AG20443 (cell line): ENCODE data around the gene SAPCD2.

Experiments
- DNase-seq: peaks from one replicate; pipeline ENCODE4 v3.0.0; 2012; ENCODE audit warnings: low spot score, mixed read lengths

Gene SAPCD2

GRCh38 chr9:137030538-137031527 lies 39.5 kb downstream of the SAPCD2 start:
- DNase-seq, result no peak

GRCh38 chr9:137030006-137030405 lies 40.4 kb downstream of the SAPCD2 start:
- DNase-seq, result no peak

DNA sequence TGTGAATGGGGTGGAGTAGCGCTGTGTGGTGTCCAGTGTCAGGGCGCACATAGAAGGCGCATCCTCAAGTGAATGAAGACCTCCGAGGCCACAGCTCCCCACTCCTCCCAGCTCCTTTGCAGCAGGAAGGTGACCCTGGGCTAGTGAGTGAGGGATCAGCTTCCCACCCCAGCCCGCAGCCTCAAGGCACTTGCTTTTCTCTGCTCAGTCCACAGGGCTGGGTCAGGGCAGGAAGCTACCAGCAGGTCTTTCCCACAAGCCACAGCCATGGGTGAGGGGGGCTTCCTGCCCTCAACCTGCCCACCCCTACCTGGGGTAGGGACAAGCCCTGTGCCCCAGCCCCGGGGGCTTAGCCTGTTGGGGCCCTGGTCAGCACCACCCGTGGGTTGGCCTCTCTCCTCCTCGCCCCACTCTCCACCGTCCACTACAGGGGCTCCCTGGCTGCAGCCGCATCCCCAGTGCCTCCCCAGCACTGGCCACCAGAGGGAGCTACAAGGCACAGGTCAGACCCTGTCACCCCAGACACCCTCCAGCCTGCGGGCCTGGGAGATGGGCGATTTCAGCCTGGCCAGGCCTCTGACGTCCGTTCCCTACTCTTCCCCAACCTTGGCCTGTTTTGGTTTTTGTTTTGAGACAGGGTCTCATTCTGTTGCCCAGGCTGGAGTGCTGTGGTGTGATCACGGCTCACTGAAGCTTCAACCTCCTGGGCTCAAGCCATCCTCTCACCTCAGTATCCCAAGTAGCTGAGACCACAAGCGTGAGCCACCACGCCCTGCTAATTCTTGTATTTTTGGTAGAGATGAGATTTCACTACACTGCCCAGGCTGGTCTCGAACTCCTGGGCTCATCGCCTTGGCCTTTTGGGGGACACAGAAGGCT lies 41.1 kb downstream of the SAPCD2 start:
- peak; percentile 84 for DNase-seq

DNA sequence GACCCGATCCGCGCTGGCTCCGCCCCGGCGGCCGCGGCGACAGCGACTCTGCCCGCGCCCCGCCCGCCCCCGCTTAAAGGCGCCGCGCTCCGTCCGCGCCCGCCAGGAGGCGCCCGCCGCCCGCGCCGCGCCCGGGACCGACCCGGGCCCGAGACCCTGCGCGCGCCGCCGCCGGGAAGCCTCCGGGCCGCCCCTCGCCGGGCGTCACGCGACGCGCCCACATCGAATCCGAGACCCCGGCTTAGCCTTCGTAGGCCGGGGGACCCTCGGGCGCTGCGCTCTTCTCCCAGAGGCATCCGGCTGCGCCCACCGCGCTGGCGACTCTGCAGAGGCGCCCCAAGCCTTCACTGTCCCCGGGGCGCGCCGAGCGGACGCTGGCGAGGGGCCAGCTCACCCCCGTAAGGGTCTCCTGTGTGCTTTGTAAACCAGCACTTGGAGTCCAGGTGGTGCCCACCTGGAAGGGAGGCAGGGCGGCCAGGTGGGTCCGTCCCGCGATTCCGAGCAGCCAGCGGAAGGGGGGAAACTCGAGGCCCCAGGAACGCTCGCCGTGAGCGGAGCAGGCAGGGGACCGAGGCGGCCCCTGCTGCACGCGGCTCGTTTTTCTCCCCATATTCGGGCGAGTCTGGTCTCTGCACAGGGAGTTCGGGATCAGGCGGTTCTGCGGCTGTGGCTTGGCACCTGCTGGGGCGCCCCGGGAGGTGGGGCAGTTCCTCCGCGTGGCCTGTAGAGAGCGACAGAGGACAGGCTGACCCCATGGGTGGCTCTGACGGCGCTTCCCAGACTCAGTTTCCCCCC lies 41.9 kb downstream of the SAPCD2 start:
- DNase-seq, result peak; percentile 91

- DNase-seq, result peak; percentile 50
These were observed 42.7 kb downstream of the SAPCD2 start, which contains the start of gene ABCA2 for GRCh38 chr9:137027369-137028262. Gene ABCA2 (minus strand): TSS chr9:137028237. CDS start chr9:137028140, 97 bp downstream.

- DNase-seq, result no peak
These were observed 43.5 kb downstream of the SAPCD2 start for GRCh38 chr9:137026828-137027227.

DNA sequence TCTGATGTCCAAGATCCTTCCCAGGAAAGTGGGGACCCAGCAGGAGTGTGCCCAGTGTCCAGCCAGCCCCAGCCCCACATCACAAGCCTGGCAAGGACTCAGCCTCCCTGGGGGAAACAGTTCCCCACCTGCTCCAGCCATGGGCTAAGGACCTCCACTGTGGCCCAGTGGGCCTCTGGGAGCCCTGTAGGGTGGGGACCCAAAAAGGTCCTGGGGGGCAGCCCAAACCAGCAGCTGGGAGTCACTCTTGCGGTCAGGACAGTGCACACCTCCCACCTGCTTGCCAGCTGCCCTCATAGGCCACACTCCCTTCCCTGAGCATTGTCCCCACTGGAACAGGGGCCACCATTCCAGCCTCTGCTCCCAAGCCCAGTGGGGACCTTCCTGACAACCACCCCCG lies 44.0 kb downstream of the SAPCD2 start:
- no peak for DNase-seq

- no peak for DNase-seq
These were observed 44.8 kb downstream of the SAPCD2 start for GRCh38 chr9:137025517-137025966.

DNA sequence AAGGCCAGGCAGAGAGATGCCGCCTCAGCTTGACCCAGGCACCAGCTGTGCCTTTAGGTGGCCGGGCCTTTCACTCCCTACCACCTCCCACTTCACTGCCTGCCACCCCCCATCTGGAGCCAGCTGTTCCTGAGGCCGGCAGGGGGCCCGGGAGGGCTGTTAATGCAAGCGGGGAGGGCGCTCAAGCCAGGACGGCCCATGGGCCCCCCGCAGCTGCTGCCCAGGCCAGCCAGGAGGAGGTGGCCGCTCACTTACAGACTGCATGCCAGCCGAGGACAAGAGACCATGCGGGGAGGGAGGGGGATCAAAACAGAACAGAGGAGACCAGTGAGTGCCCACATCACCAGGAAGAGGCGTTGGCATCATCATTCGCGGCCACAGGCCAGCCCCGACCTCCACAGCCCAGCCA lies 46.8 kb downstream of the SAPCD2 start:
- no peak for DNase-seq

- DNase-seq, result no peak
These were observed 47.2 kb downstream of the SAPCD2 start for GRCh38 chr9:137023157-137023556.

DNA sequence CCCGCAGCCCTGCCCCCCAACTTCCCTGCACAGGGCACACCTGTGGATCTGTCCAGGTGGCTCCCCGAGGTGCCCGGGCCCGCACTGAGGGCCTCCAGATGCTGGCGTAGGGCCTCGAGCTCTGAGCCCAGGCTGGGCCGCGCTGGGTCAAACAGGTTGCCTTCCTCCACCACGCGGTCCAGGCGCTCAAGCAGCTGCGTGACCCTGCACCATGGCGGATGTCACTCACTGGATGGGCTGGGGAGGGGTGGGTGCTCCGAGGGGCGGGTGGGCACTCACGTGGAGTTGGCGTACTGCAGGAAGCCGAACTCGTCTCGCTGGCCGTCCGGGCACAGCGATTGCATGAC lies 47.7 kb downstream of the SAPCD2 start:
- no peak for DNase-seq

DNA sequence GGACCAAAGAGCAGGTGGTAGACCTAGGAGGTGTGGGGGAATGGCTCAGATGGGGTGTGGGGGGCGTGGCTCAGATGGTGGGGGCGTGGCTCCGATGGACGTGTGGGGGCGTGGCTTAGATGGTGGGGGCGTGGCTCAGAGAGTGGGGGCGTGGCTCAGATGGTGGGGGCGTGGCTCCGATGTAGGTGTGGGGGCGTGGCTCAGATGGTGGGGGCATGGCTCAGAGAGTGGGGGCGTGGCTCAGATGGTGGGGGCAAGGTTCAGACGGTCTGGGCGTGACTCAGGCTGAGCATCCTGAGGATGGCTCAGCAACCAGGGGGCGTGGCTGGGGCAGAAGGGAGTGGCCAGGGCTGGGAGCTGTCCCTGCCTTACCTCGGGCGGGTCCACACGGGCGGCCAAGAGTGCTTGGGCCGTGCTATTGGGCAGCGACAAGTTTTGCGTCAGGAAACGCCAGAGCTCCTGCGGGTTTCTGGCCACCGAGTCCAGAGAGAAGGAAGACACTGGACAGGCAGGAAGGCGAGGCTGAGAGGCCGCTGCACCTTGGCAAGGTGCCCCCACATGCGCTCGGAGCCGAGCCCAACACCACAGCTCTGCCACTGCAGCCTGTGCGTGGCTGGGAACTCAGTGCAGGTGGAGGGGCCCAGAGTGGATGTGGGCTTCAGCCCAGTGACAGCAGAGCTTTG lies 48.2 kb downstream of the SAPCD2 start:
- DNase-seq, result peak; percentile 73

DNA sequence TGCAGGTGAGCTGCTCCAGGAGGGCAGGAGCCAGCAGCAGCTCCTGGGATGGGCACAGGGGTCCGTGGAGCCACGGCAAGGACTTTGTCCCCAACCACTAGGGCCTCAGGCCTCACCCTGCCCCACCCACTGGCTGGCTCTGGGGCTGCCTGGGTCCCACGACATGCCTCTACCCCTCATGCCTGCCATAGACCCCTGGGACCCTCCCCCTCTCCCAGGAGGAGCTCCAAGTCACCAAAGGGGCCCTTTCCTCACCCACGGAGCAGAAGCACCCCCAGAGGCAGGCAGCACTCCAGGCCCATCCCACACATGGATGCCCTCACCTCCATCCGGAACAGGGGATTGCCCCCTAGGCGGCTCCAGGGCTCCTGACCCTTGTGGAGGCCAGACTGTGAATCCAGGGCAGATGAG lies 48.8 kb downstream of the SAPCD2 start:
- no peak for DNase-seq

DNA sequence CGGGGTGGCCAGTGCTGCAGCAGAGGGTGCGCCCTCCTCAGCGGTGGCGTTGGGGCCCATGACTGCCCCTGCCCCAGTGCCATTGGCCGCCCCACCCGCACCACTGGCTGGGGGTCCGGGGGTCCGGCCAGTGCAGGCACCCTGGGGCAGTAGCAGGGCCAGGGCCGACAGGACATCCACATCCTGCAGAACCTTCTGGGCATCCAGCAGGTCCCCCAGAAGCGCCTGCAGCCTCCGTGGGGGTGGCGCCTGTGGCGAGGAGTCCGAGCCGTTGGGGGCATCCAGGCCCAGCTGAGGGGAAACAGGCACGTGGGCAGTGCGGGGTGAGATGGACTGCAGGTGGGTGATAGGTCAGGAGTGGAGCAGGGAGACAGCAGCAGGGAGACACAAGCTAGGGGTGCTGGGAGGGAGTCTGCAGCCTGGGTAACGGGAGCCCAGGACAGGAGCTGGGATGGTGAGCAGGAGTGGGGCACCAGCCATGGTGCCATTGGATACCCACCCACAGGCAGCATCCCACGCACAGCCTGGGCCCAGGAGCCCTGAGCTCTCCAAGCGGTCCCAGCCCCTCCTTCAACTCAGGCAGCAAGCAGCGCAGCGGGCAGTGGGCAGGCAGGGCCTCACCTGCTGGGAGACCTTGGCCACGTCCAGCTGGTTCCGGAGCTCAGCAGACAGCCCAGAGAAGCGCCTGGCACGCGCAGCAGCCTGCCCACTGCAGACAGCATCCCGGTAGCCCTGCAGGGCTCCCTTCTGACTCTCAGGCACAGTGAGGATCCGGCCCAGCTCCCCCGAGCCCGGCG lies 49.4 kb downstream of the SAPCD2 start:
- DNase-seq, result no peak

DNA sequence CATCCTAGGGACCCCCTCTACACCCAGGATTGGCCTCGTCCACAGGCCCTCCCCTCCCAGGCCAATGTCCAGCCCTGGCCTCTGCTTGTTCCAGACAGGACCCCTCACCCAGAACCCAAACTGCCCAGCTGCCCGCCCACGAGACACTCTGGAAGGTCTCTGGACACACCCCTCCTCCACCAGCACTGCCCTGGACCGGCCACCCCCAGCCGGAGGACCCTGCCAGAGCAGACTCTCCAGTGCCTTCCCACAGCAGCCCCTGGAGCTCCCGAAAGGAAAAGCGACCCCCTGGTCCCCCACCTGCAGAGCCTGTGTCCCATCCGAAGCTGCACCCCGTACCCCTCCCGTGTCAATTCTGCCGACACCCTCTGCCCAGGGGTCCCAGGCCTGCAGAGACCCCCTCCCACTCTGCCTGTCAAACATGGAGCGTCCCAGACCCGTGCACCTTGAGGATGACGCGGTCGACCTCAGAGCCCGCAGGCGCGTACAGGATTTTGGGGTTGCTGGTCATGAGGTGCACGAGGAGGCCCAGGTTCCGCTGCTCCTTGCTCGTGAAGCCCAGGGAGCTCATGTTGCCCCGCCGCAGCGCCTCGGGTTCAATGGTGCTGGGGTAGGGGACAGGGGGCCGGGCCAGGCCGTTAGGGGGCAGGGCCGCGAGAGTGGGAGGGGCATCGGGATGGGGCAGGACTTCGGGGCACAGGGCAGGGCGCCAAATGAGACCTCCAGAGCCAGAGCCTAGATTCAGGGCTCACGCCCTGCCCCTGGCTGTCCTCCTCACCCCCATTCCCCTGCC lies 50.3 kb downstream of the SAPCD2 start:
- no peak for DNase-seq

- no peak for DNase-seq
These were observed 51.4 kb downstream of the SAPCD2 start for GRCh38 chr9:137018761-137019559.

- no peak for DNase-seq
These were observed 52.4 kb downstream of the SAPCD2 start for GRCh38 chr9:137017791-137018497.
